Fibroblast of pulmonary artery (primary cell): ENCODE data around the gene IRX4.

Experiments used
- DNase-seq: peaks from one replicate; pipeline ENCODE4 v3.0.0-alpha.2; 2010; ENCODE audit warnings: low read depth
- H3K4me3 ChIP-seq: replicated peaks from 2 replicates; pipeline ENCODE4 v1.5.1; 2011; ENCODE audit warnings: low read depth, mild to moderate bottlenecking, control low read depth, low read length, moderate library complexity
- CTCF ChIP-seq: IDR thresholded peaks from 2 replicates; pipeline ENCODE4 v1.5.1; 2011; ENCODE audit warnings: mild to moderate bottlenecking, control low read depth, low read length, inconsistent platforms; ENCODE audit errors: missing control alignments

IRX4 gene

GRCh38 chr5:1914471-1914870, 31.7 kb upstream of the IRX4 start:
- no peak for TF ChIP-seq CTCF
- no peak for DNase-seq
- H3K4me3 ChIP-seq = no peak overlapping the region

GRCh38 chr5:1913578-1913977, 30.9 kb upstream of the IRX4 start:
- no peak for TF ChIP-seq CTCF
- DNase-seq = no peak
- no peak overlapping the region for H3K4me3 ChIP-seq

GRCh38 chr5:1912951-1913565, 30.3 kb upstream of the IRX4 start:
- TF ChIP-seq CTCF = no peak
- no peak overlapping the region for H3K4me3 ChIP-seq
- DNase-seq = no peak

- no peak overlapping the region for H3K4me3 ChIP-seq
- no peak for TF ChIP-seq CTCF
- no peak for DNase-seq
Measured at GRCh38 chr5:1911773-1912235, 29.1 kb upstream of the IRX4 start.

- DNase-seq = no peak
- no peak overlapping the region for H3K4me3 ChIP-seq
- TF ChIP-seq CTCF = no peak
Measured at GRCh38 chr5:1910861-1911772, 28.4 kb upstream of the IRX4 start.

- TF ChIP-seq CTCF = no peak
- no peak for DNase-seq
- no peak overlapping the region for H3K4me3 ChIP-seq
Measured at GRCh38 chr5:1910081-1910760, 27.5 kb upstream of the IRX4 start.
